Keratinocyte (primary cell): Measurements from ENCODE around the gene ALOX12B. TPM values are rescaled to one million over a fixed set of nuclear protein-coding genes. Genes with fewer than 3 reads are reported as not detected.

ENCODE experiments used
- DNase-seq: peaks from one replicate; pipeline ENCODE4 v3.0.0-alpha.2; 2011; ENCODE audit warnings: low read depth, missing footprints, low spot score
- FAIRE-seq: peaks from 2 replicates; lab custom pipeline; 2011; peaks lifted over from hg19 to GRCh38; lab: Jason Lieb, UNC
- H2AFZ ChIP-seq: 2 replicates; pipeline ENCODE4 v1.6.0; 2012; ENCODE audit warnings: low read length, control low read depth, inconsistent platforms; ENCODE audit not compliant: control insufficient read depth
- H3K27ac ChIP-seq: 2 replicates; pipeline ENCODE4 v1.5.1; 2011; ENCODE audit warnings: low read length; ENCODE audit not compliant: control insufficient read depth, insufficient read depth
- H3K27me3 ChIP-seq: 3 replicates; pipeline ENCODE4 v1.6.0; 2011; ENCODE audit warnings: low read length; ENCODE audit not compliant: control insufficient read depth, insufficient read depth; ENCODE audit errors: extremely low read depth
- H3K36me3 ChIP-seq, 2 experiments: 2 replicates in 1 of 2; 3 replicates in 1 of 2; pipeline ENCODE4 v1.5.1; 2011; ENCODE audit warnings: low read length in 2 of 2, mild to moderate bottlenecking in 1 of 2; ENCODE audit not compliant: control insufficient read depth in 2 of 2, insufficient read depth in 2 of 2; ENCODE audit errors: extremely low read depth in 1 of 2
- H3K4me1 ChIP-seq: 3 replicates; pipeline ENCODE4 v1.5.1; 2011; ENCODE audit warnings: low read length; ENCODE audit not compliant: control insufficient read depth, insufficient read depth; ENCODE audit errors: extremely low read depth
- H3K4me2 ChIP-seq: 3 replicates; pipeline ENCODE4 v1.6.0; 2011; ENCODE audit warnings: low read depth, low read length; ENCODE audit not compliant: control insufficient read depth, insufficient read depth; ENCODE audit errors: extremely low read depth
- H3K4me3 ChIP-seq, 3 experiments: fragments of 200-600 bp in 1 of 3; sonication (generic) in 1 of 3; 2 replicates in 2 of 3; 3 replicates in 1 of 3; pipeline ENCODE4 v1.5.1; 2011 to 2016; ENCODE audit warnings: low read length in 3 of 3, mild to moderate bottlenecking in 3 of 3, control low read depth in 2 of 3, inconsistent platforms in 1 of 3, low read depth in 1 of 3, mixed read lengths in 1 of 3, mixed run types in 1 of 3, moderate library complexity in 1 of 3; ENCODE audit not compliant: control insufficient read depth in 2 of 3, insufficient read depth in 2 of 3; ENCODE audit errors: extremely low read depth in 1 of 3
- H3K79me2 ChIP-seq: 2 replicates; pipeline ENCODE4 v1.6.0; 2012; ENCODE audit warnings: low read length; ENCODE audit not compliant: control insufficient read depth, insufficient read depth
- H3K9ac ChIP-seq: 3 replicates; pipeline ENCODE4 v1.6.0; 2011; ENCODE audit warnings: low read length; ENCODE audit not compliant: control insufficient read depth, insufficient read depth; ENCODE audit errors: extremely low read depth
- H3K9me1 ChIP-seq: 3 replicates; pipeline ENCODE4 v1.6.0; 2011; ENCODE audit warnings: low read length; ENCODE audit not compliant: control insufficient read depth, insufficient read depth; ENCODE audit errors: extremely low read depth
- H3K9me3 ChIP-seq: 2 replicates; pipeline ENCODE4 v1.5.1; 2012; ENCODE audit warnings: low read depth, low read length; ENCODE audit not compliant: control insufficient read depth
- H4K20me1 ChIP-seq: 3 replicates; pipeline ENCODE4 v1.6.0; 2011; ENCODE audit warnings: low read length; ENCODE audit not compliant: control insufficient read depth, insufficient read depth; ENCODE audit errors: extremely low read depth
- EZH2 ChIP-seq: IDR thresholded peaks from one replicate; pipeline ENCODE4 v1.6.1; 2012; ENCODE audit warnings: inconsistent platforms, mild to moderate bottlenecking, low read length, moderate library complexity
- dilution Hi-C: fragments of 300-500 bp; cut with MboI; formaldehyde crosslinking; loops from one replicate; pipeline ENCODE4 v1.7.0; 2020; ENCODE audit warnings: low sequenced_read_pairs; ENCODE audit not compliant: extremely low pct_ligation_motif_present
- polyA plus RNA-seq, 5 experiments: library from polyadenylated mRNA; depleted of rRNA in 3 of 5; stranded (reverse) in 3 of 5; stranded (forward) in 1 of 5; unstranded in 1 of 5; fragments of >200 nt; gene quantifications; 1 replicate in 1 of 5; 2 replicates in 3 of 5; 3 replicates in 1 of 5; pipeline versions ENCODE4 v1.2.1 to v1.2.3, GENCODE V29; 2011 to 2012; ENCODE audit warnings: missing spikeins in 2 of 5, low read depth in 1 of 5, low replicate concordance in 1 of 5
- TF ChIP-seq, protein P1 (sequence below), 3 experiments: IDR thresholded peaks in 1 of 3; conservative IDR thresholded peaks in 1 of 3; optimal IDR thresholded peaks in 1 of 3; 2 replicates in 2 of 3; 3 replicates in 1 of 3; pipeline versions ENCODE3 to v1.5.1; 2011; ENCODE audit warnings: low read length in 3 of 3, mild to moderate bottlenecking in 3 of 3, moderate library complexity in 2 of 3, control low read depth in 1 of 3, inconsistent platforms in 1 of 3; ENCODE audit not compliant: insufficient read depth in 2 of 3; ENCODE audit errors: extremely low read depth in 1 of 3

ALOX12B gene
- polyA plus RNA-seq, 1 donor (not counting 4 experiments of a cell fraction or from before 2014, with no cell fraction given), result 0.47 TPM

DNA sequence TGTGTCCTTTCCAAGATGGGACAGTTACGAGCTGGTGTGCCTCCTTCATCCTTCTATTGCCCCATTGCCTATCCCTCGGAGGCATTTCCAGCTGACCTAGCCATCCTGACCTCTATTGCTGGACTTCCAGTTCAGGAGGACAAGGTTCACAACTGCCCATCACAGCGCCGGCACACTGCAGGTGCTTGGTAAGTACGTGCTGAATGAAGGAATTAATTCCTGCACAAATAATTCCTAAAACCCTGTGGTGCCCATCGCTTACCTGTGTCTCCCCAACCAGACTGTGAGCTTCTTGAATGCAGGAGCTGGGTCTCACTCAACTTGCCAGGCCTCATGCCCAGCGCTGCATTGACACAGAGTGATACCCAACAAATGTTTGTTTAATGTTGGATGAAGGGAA lies 35.7 kb downstream of the ALOX12B start:
- H3K4me2 ChIP-seq, result no peak overlapping the region
- no peaks in the 10 kb centered on the region for H3K9me3 ChIP-seq
- H2AFZ ChIP-seq, result no peak overlapping the region
- H3K9ac ChIP-seq, result no peak overlapping the region
- dilution Hi-C loops, result no loop called here
- no peak overlapping the region for H3K4me3 ChIP-seq
- peaks cover 0 to 7% of the 10 kb centered on the region in 2 experiments for H3K36me3 ChIP-seq
- no peak for TF ChIP-seq EZH2
- TF ChIP-seq, protein P1, sequence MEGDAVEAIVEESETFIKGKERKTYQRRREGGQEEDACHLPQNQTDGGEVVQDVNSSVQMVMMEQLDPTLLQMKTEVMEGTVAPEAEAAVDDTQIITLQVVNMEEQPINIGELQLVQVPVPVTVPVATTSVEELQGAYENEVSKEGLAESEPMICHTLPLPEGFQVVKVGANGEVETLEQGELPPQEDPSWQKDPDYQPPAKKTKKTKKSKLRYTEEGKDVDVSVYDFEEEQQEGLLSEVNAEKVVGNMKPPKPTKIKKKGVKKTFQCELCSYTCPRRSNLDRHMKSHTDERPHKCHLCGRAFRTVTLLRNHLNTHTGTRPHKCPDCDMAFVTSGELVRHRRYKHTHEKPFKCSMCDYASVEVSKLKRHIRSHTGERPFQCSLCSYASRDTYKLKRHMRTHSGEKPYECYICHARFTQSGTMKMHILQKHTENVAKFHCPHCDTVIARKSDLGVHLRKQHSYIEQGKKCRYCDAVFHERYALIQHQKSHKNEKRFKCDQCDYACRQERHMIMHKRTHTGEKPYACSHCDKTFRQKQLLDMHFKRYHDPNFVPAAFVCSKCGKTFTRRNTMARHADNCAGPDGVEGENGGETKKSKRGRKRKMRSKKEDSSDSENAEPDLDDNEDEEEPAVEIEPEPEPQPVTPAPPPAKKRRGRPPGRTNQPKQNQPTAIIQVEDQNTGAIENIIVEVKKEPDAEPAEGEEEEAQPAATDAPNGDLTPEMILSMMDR (optimal IDR thresholded peaks at IDR 0.05 in 1 of 3, IDR thresholded peaks at IDR 0.05 in 1 of 3, conservative IDR thresholded peaks at IDR 0.05 in 1 of 3; ENCODE audit: extremely low read depth in 1 of 3, insufficient read depth in 2 of 3, low read length in 3 of 3), result no peak
- FAIRE-seq (no peak), DNase-seq (no peak)
- no peaks in the 10 kb centered on the region for H3K79me2 ChIP-seq
- H3K9me1 ChIP-seq, result no peaks in the 10 kb centered on the region
- no peaks in the 10 kb centered on the region for H3K27me3 ChIP-seq
- H3K4me1 ChIP-seq, result peaks cover 10% of the 10 kb centered on the region
- H3K27ac ChIP-seq, result no peak overlapping the region
- no peaks in the 10 kb centered on the region for H4K20me1 ChIP-seq

DNA sequence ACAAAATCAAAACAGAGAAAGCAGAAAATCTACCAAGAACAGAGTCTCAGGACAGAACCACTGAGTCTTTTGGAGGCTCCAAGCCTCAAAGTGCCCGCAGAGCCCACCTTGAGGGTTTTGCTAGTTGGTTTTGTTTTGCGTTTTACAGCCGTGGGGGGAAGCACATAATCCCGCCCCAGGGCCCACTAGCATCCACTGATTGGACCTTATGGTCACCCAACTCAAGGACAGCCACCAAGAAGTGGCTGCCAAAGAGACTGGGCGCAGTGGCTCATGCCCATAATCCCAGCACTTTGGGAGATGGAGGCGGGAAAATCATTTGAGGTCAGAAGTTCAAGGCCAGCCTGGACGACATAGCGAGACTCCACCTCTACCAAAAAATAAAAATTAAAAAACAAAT lies 38.8 kb downstream of the ALOX12B start:
- DNase-seq (no peak), FAIRE-seq (no peak)
- H3K4me3 ChIP-seq, result no peak overlapping the region
- H3K27ac ChIP-seq, result no peak overlapping the region
- no peaks in the 10 kb centered on the region for H4K20me1 ChIP-seq
- H3K9me3 ChIP-seq, result no peaks in the 10 kb centered on the region
- no peaks in the 10 kb centered on the region for H3K27me3 ChIP-seq
- TF ChIP-seq EZH2, result no peak
- TF ChIP-seq, protein P1 (optimal IDR thresholded peaks at IDR 0.05 in 1 of 3, IDR thresholded peaks at IDR 0.05 in 1 of 3, conservative IDR thresholded peaks at IDR 0.05 in 1 of 3; ENCODE audit: extremely low read depth in 1 of 3, insufficient read depth in 2 of 3, low read length in 3 of 3), result no peak
- dilution Hi-C loops, result no loop called here
- H3K9ac ChIP-seq, result no peak overlapping the region
- peaks cover 0 to 9% of the 10 kb centered on the region in 2 experiments for H3K36me3 ChIP-seq
- no peak overlapping the region for H3K4me2 ChIP-seq
- H3K9me1 ChIP-seq, result no peaks in the 10 kb centered on the region
- H3K4me1 ChIP-seq, result no peaks in the 10 kb centered on the region
- no peak overlapping the region for H2AFZ ChIP-seq
- no peaks in the 10 kb centered on the region for H3K79me2 ChIP-seq
